Parathyroid adenoma (tissue), 2 donors: ENCODE measurements around the gene RPL27A.

ENCODE experiments used
- H2AFZ ChIP-seq: fragments of 300-600 bp; sonication (generic); one replicate; pipeline ENCODE4 v1.7.0; 2017; ENCODE audit warnings: antibody characterized with exemption, mild to moderate bottlenecking
- H3K27ac ChIP-seq: fragments of 300-600 bp; sonication (generic); one replicate; pipeline ENCODE4 v1.7.0; 2017
- H3K27me3 ChIP-seq: fragments of 300-600 bp; sonication (generic); one replicate; pipeline ENCODE4 v1.7.0; 2017; ENCODE audit warnings: low read length; ENCODE audit not compliant: control insufficient read depth, insufficient read depth
- H3K36me3 ChIP-seq: fragments of 300-600 bp; sonication (generic); one replicate; pipeline ENCODE4 v1.7.0; 2017; ENCODE audit warnings: low read length; ENCODE audit not compliant: control insufficient read depth, insufficient read depth
- H3K4me1 ChIP-seq: fragments of 300-600 bp; sonication (generic); one replicate; pipeline ENCODE4 v1.7.0; 2017; ENCODE audit warnings: control low read depth
- H3K4me2 ChIP-seq: fragments of 300-600 bp; sonication (generic); one replicate; pipeline ENCODE4 v1.7.0; 2017; ENCODE audit warnings: low read length
- H3K4me3 ChIP-seq: fragments of 300-600 bp; sonication (generic); one replicate; pipeline ENCODE4 v1.7.0; 2017; ENCODE audit warnings: low read depth, low read length
- H3K79me2 ChIP-seq: fragments of 300-600 bp; sonication (generic); one replicate; pipeline ENCODE4 v1.7.0; 2017; ENCODE audit warnings: control low read depth
- H3K9ac ChIP-seq: fragments of 300-600 bp; sonication (generic); one replicate; pipeline ENCODE4 v1.7.0; 2017; ENCODE audit warnings: mild to moderate bottlenecking
- H3K9me3 ChIP-seq: fragments of 300-600 bp; sonication (generic); one replicate; pipeline ENCODE4 v1.7.0; 2017; ENCODE audit warnings: low read length; ENCODE audit not compliant: control insufficient read depth
- CTCF ChIP-seq: fragments of 300-600 bp; sonication (generic); IDR thresholded peaks from one replicate; pipeline ENCODE4 v1.7.0; 2017; ENCODE audit warnings: antibody characterized with exemption, mild to moderate bottlenecking
- donor health status: primary hyperparathyroidism.

Gene RPL27A

GRCh38 chr11:8707541-8708191, 25.1 kb downstream of the RPL27A start:
- H3K4me1 ChIP-seq: no peaks in the 10 kb centered on the region
- H3K4me3 ChIP-seq: no peak overlapping the region

GRCh38 chr11:8709002-8709672, 26.5 kb downstream of the RPL27A start:
- H3K4me1 ChIP-seq: no peaks in the 10 kb centered on the region

More at GRCh38 chr11:8707541-8708191, 25.1 kb downstream of the RPL27A start:
- Histone ChIP-seq H3K27me3 (no peaks in the 10 kb centered on the region), H3K9ac (no peak overlapping the region), H3K79me2 (no peaks in the 10 kb centered on the region), H3K27ac (no peak overlapping the region), H3K36me3 (no peaks in the 10 kb centered on the region), H3K9me3 (no peaks in the 10 kb centered on the region), H2AFZ (no peak overlapping the region), H3K4me2 (no peak overlapping the region)
- no peak for TF ChIP-seq CTCF

GRCh38 chr11:8709777-8710176, 27.2 kb downstream of the RPL27A start:
- Histone ChIP-seq H3K79me2 (no peaks in the 10 kb centered on the region), H3K9me3 (no peaks in the 10 kb centered on the region), H3K27me3 (no peaks in the 10 kb centered on the region), H3K4me1 (no peaks in the 10 kb centered on the region), H3K9ac (no peak overlapping the region), H2AFZ (no peak overlapping the region), H3K27ac (peak overlapping the region; percentile 3), H3K36me3 (no peaks in the 10 kb centered on the region), H3K4me3 (no peak overlapping the region), H3K4me2 (no peak overlapping the region)
- TF ChIP-seq CTCF: no peak

More at GRCh38 chr11:8709002-8709672, 26.5 kb downstream of the RPL27A start:
- Histone ChIP-seq H3K27ac (peak overlapping the region; percentile 3), H3K9ac (no peak overlapping the region), H3K36me3 (no peaks in the 10 kb centered on the region), H3K79me2 (no peaks in the 10 kb centered on the region), H3K4me2 (no peak overlapping the region), H3K4me3 (no peak overlapping the region), H3K27me3 (no peaks in the 10 kb centered on the region), H2AFZ (no peak overlapping the region), H3K9me3 (no peaks in the 10 kb centered on the region)
- no peak for TF ChIP-seq CTCF

- Histone ChIP-seq H3K4me2 (no peak overlapping the region), H3K27ac (no peak overlapping the region)
- TF ChIP-seq CTCF: no peak
Observed at GRCh38 chr11:8711895-8712442, 29.4 kb downstream of the RPL27A start.

More at GRCh38 chr11:8711895-8712442, 29.4 kb downstream of the RPL27A start:
- Histone ChIP-seq H3K79me2 (no peaks in the 10 kb centered on the region), H3K9me3 (no peaks in the 10 kb centered on the region), H3K36me3 (no peaks in the 10 kb centered on the region), H3K4me3 (no peak overlapping the region), H3K9ac (no peak overlapping the region), H3K4me1 (no peaks in the 10 kb centered on the region), H3K27me3 (no peaks in the 10 kb centered on the region), H2AFZ (no peak overlapping the region)
